GM23248 (cell line): ENCODE measurements around the gene CMSS1. TPM values are rescaled to one million over a fixed set of nuclear protein-coding genes. Genes with fewer than 3 reads are reported as not detected.

Experiments
- DNase-seq: peaks from one replicate; pipeline ENCODE4 v3.0.0-alpha.2; 2015
- H2AFZ ChIP-seq: fragments of 200-600 bp; sonication (generic); 2 replicates; pipeline ENCODE4 v1.6.1; 2016; ENCODE audit warnings: antibody characterized with exemption
- H3F3A ChIP-seq: fragments of 200-600 bp; sonication (generic); 2 replicates; pipeline ENCODE4 v1.6.1; 2016; ENCODE audit warnings: mild to moderate bottlenecking, antibody characterized with exemption, mixed run types; ENCODE audit not compliant: insufficient read depth
- H3K27ac ChIP-seq: fragments of 200-600 bp; sonication (generic); 2 replicates; pipeline ENCODE4 v1.5.1; 2016; ENCODE audit warnings: mild to moderate bottlenecking
- H3K27me3 ChIP-seq: fragments of 200-600 bp; sonication (generic); replicated peaks from 2 replicates; pipeline ENCODE4 v1.6.1; 2016; ENCODE audit warnings: mild to moderate bottlenecking; ENCODE audit not compliant: insufficient read depth
- H3K36me3 ChIP-seq: fragments of 200-600 bp; sonication (generic); 2 replicates; pipeline ENCODE4 v1.6.1; 2016; ENCODE audit warnings: low read depth, mild to moderate bottlenecking
- H3K4me1 ChIP-seq: fragments of 200-600 bp; sonication (generic); 2 replicates; pipeline ENCODE4 v1.6.1; 2016; ENCODE audit warnings: mild to moderate bottlenecking; ENCODE audit not compliant: insufficient read depth
- H3K4me2 ChIP-seq: fragments of 200-600 bp; sonication (generic); one replicate; pipeline ENCODE4 v1.6.1; 2016; ENCODE audit warnings: mild to moderate bottlenecking; ENCODE audit not compliant: unreplicated experiment
- H3K4me3 ChIP-seq: fragments of 200-600 bp; sonication (generic); 2 replicates; pipeline ENCODE4 v1.5.1; 2016; ENCODE audit warnings: mild to moderate bottlenecking
- H3K79me2 ChIP-seq: fragments of 200-600 bp; sonication (generic); 2 replicates; pipeline ENCODE4 v1.6.1; 2016; ENCODE audit warnings: mild to moderate bottlenecking; ENCODE audit not compliant: insufficient read depth
- H3K9ac ChIP-seq: fragments of 200-600 bp; sonication (generic); 2 replicates; pipeline ENCODE4 v1.6.1; 2016; ENCODE audit warnings: mild to moderate bottlenecking
- H3K9me2 ChIP-seq: fragments of 200-600 bp; sonication (generic); 2 replicates; pipeline ENCODE4 v1.6.1; 2016; ENCODE audit warnings: mixed run types, mild to moderate bottlenecking, moderate library complexity; ENCODE audit not compliant: insufficient read depth
- H3K9me3 ChIP-seq: fragments of 200-600 bp; sonication (generic); one replicate; pipeline ENCODE4 v1.6.1; 2017; ENCODE audit warnings: low read depth
- H4K20me1 ChIP-seq: fragments of 200-600 bp; sonication (generic); 2 replicates; pipeline ENCODE4 v1.6.0; 2016; ENCODE audit not compliant: insufficient read depth
- EZH2 ChIP-seq: fragments of 200-600 bp; sonication (generic); IDR thresholded peaks from 2 replicates; pipeline ENCODE4 v1.6.1; 2018; ENCODE audit warnings: antibody characterized with exemption, mild to moderate bottlenecking; ENCODE audit not compliant: insufficient read depth, poor library complexity, severe bottlenecking
- EZH2phosphoT487 ChIP-seq: fragments of 200-600 bp; sonication (generic); IDR thresholded peaks from 2 replicates; pipeline ENCODE4 v1.6.1; 2018; ENCODE audit warnings: antibody characterized with exemption, moderate library complexity, mild to moderate bottlenecking, low read depth; ENCODE audit not compliant: insufficient read depth
- WGBS, 2 experiments: methylation state at CpG; one replicate each; pipeline ENCODE4 v1.1.6; 2015 to 2017; ENCODE audit warnings: low lambda C conversion rate in 2 of 2, low coverage in 1 of 2; ENCODE audit errors: missing lambda C conversion rate in 2 of 2; 5-methylcytosine and 5-hydroxymethylcytosine counted together
- in situ Hi-C: fragments of 300-500 bp; cut with MboI; formaldehyde crosslinking; loops from 2 replicates; pipeline ENCODE4 v1.15.0; 2020
- polyA plus RNA-seq: library from polyadenylated mRNA; unstranded; fragments of >200 nt; fragmentation: Nextera tagmentation; extraction: Ambion mirVana; gene quantifications from 2 replicates; pipeline ENCODE4 v1.2.1, GENCODE V29; 2016
- total RNA-seq: library from RNA; depleted of rRNA; stranded (reverse); fragments of >200 nt; shearing (Covaris generic); gene quantifications from 2 replicates; pipeline ENCODE4 v1.2.3, GENCODE V29; 2014

CMSS1 gene
- total and polyA plus RNA-seq, 2 experiments from 2014 or later = 17.2 to 26.6 TPM

GRCh38 chr3:99954914-99955644, 137.4 kb downstream of the CMSS1 start:
- H3K9me2 ChIP-seq = no peaks in the 10 kb centered on the region
- peaks cover 31% of the 10 kb centered on the region for H3K4me1 ChIP-seq
- no peak overlapping the region for H2AFZ ChIP-seq
- in situ Hi-C loops = no loop called here
- no peak overlapping the region for H3K9ac ChIP-seq
- DNase-seq = no peak
- no peaks in the 10 kb centered on the region for H3K9me3 ChIP-seq
- H3K36me3 ChIP-seq = no peaks in the 10 kb centered on the region
- TF ChIP-seq EZH2phosphoT487 (no peak), EZH2 (no peak)
- 54 to 60% methylated on average over 4 of the region's 4 CpGs for WGBS, 2 experiments
- no peaks in the 10 kb centered on the region for H3K27me3 ChIP-seq
- H3K4me2 ChIP-seq = no peak overlapping the region
- H3F3A ChIP-seq = peaks cover 15% of the 10 kb centered on the region
- H3K27ac ChIP-seq = no peak overlapping the region
- H4K20me1 ChIP-seq = no peaks in the 10 kb centered on the region
- H3K79me2 ChIP-seq = no peaks in the 10 kb centered on the region
- no peak overlapping the region for H3K4me3 ChIP-seq

- no peak overlapping the region for H2AFZ ChIP-seq
- no peak for DNase-seq
- H3K36me3 ChIP-seq = no peaks in the 10 kb centered on the region
- TF ChIP-seq EZH2 = no peak
- no peak for TF ChIP-seq EZH2phosphoT487
- no peak overlapping the region for H3K9ac ChIP-seq
- H3F3A ChIP-seq = peaks cover 15% of the 10 kb centered on the region
- in situ Hi-C loops = no loop called here
- H3K27me3 ChIP-seq = no peaks in the 10 kb centered on the region
- 87 to 92% methylated on average over 10 of the region's 10 CpGs for WGBS, 2 experiments
- no peak overlapping the region for H3K4me2 ChIP-seq
- no peaks in the 10 kb centered on the region for H3K79me2 ChIP-seq
- no peak overlapping the region for H3K27ac ChIP-seq
- H3K4me1 ChIP-seq = peaks cover 36% of the 10 kb centered on the region
- H4K20me1 ChIP-seq = no peaks in the 10 kb centered on the region
- H3K9me3 ChIP-seq = no peaks in the 10 kb centered on the region
- H3K4me3 ChIP-seq = no peak overlapping the region
- no peaks in the 10 kb centered on the region for H3K9me2 ChIP-seq
Measured at GRCh38 chr3:99955773-99956562, 138.3 kb downstream of the CMSS1 start.

- no peaks in the 10 kb centered on the region for H3K9me3 ChIP-seq
- peaks cover 7% of the 10 kb centered on the region; the same call in 1 of the 2 replicates for H3F3A ChIP-seq
- DNase-seq = no peak
- no peak overlapping the region for H3K27ac ChIP-seq
- no peaks in the 10 kb centered on the region for H3K36me3 ChIP-seq
- no peaks in the 10 kb centered on the region for H3K27me3 ChIP-seq
- H3K9me2 ChIP-seq = no peaks in the 10 kb centered on the region
- peaks cover 30% of the 10 kb centered on the region for H3K4me1 ChIP-seq
- no peaks in the 10 kb centered on the region for H3K79me2 ChIP-seq
- no peak overlapping the region for H3K4me2 ChIP-seq
- no peak for TF ChIP-seq EZH2
- no peak for TF ChIP-seq EZH2phosphoT487
- H2AFZ ChIP-seq = no peak overlapping the region
- in situ Hi-C loops = no loop called here
- no peak overlapping the region for H3K4me3 ChIP-seq
- WGBS, 2 experiments = 78 to 92% methylated on average over 4 of the region's 4 CpGs
- H4K20me1 ChIP-seq = no peaks in the 10 kb centered on the region
- no peak overlapping the region for H3K9ac ChIP-seq
Measured at GRCh38 chr3:99957151-99957796, 139.6 kb downstream of the CMSS1 start.

DNA sequence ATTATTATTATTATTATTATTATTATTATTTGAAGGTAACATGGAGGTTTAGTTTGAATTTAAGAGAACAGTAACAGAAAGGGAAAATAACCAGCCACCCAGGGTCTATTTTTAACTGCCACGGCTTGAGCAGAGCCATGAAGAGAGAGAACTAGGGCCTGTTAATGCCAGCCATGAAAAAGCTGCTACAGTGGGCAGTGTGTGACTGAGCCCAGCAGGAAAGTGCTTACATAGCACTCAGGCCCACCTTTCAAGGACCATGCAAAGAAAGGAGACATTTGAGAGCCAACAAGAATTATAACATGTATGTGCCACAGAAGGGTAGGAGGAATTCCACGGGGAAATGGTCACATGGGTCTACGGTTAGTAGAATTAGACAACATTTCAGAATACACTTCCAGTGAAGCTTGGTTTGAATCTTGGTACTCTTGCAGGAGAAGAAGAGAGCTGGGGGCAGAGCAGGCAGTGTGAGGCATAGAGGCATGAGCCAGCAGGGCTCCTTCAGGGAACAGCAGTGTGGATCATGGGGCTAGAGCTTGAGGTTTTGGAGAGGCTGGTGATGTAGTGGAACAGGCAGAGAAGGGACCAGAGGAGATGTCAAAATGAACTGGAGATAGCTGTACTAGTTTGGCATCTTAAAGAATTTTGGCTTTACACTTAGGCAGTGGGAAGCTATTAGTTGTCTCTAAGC, 140.7 kb downstream of the CMSS1 start:
- in situ Hi-C loops = no loop called here
- H3K9me2 ChIP-seq = no peaks in the 10 kb centered on the region
- H3K4me2 ChIP-seq = no peak overlapping the region
- no peaks in the 10 kb centered on the region for H4K20me1 ChIP-seq
- H3K4me1 ChIP-seq = peaks cover 30% of the 10 kb centered on the region
- WGBS, 2 experiments = 67 to 70% methylated on average over 3 of the region's 3 CpGs
- no peaks in the 10 kb centered on the region for H3K9me3 ChIP-seq
- H3K4me3 ChIP-seq = no peak overlapping the region
- no peaks in the 10 kb centered on the region for H3K36me3 ChIP-seq
- H3K27me3 ChIP-seq = no peaks in the 10 kb centered on the region
- TF ChIP-seq EZH2phosphoT487 = no peak
- TF ChIP-seq EZH2 = no peak
- H3K9ac ChIP-seq = no peak overlapping the region
- no peak overlapping the region for H3K27ac ChIP-seq
- 0 out of 2 replicates have a peak, but pooled peaks cover 4% of the 10 kb centered on the region for H3F3A ChIP-seq
- no peak overlapping the region for H2AFZ ChIP-seq
- DNase-seq = no peak
- no peaks in the 10 kb centered on the region for H3K79me2 ChIP-seq
